MM.1S (cell line): Measurements from ENCODE around the gene ESPN.

Source experiments
- DNase-seq: peaks from one replicate; pipeline ENCODE4 v3.0.0-alpha.2; 2015
- H2AFZ ChIP-seq: fragments of 300-600 bp; sonication (generic); 2 replicates; pipeline ENCODE4 v1.6.0; 2016; ENCODE audit warnings: antibody characterized with exemption, low read length
- H3F3A ChIP-seq: fragments of 300-600 bp; sonication (generic); 2 replicates; pipeline ENCODE4 v1.6.1; 2016; ENCODE audit warnings: mild to moderate bottlenecking, antibody characterized with exemption, low read length, moderate library complexity, mixed read lengths; ENCODE audit not compliant: insufficient read depth
- H3K27ac ChIP-seq: fragments of 300-600 bp; sonication (generic); 2 replicates; pipeline ENCODE4 v1.5.1; 2016; ENCODE audit warnings: mild to moderate bottlenecking, low read length
- H3K27me3 ChIP-seq: fragments of 300-600 bp; sonication (generic); replicated peaks from 2 replicates; pipeline ENCODE4 v1.6.0; 2016; ENCODE audit warnings: low read length; ENCODE audit not compliant: insufficient read depth
- H3K36me3 ChIP-seq: fragments of 300-600 bp; sonication (generic); replicated peaks from 2 replicates; pipeline ENCODE4 v1.6.1; 2016; ENCODE audit warnings: mild to moderate bottlenecking, low read length, mixed read lengths; ENCODE audit not compliant: insufficient read depth
- H3K4me1 ChIP-seq: fragments of 300-600 bp; sonication (generic); 2 replicates; pipeline ENCODE4 v1.6.1; 2016; ENCODE audit warnings: low read length, mixed read lengths
- H3K4me2 ChIP-seq: fragments of 300-600 bp; sonication (generic); 2 replicates; pipeline ENCODE4 v1.6.0; 2016; ENCODE audit warnings: low read depth, low read length
- H3K4me3 ChIP-seq: fragments of 300-600 bp; sonication (generic); 2 replicates; pipeline ENCODE4 v1.5.1; 2016; ENCODE audit warnings: low read length, mixed read lengths
- H3K79me2 ChIP-seq: fragments of 300-600 bp; sonication (generic); 2 replicates; pipeline ENCODE4 v1.6.1; 2016; ENCODE audit warnings: mixed run types, low read length, mixed read lengths
- H3K9ac ChIP-seq: fragments of 300-600 bp; sonication (generic); 2 replicates; pipeline ENCODE4 v1.6.1; 2016; ENCODE audit warnings: low read length, mixed read lengths
- H3K9me2 ChIP-seq: fragments of 300-600 bp; sonication (generic); replicated peaks from 2 replicates; pipeline ENCODE4 v1.6.1; 2016; ENCODE audit warnings: mild to moderate bottlenecking, low read length, mixed read lengths; ENCODE audit not compliant: insufficient read depth
- H3K9me3 ChIP-seq: fragments of 300-600 bp; sonication (generic); replicated peaks from 2 replicates; pipeline ENCODE4 v1.6.1; 2016; ENCODE audit warnings: mild to moderate bottlenecking, low read length, mixed read lengths; ENCODE audit not compliant: insufficient read depth
- H4K20me1 ChIP-seq: fragments of 300-600 bp; sonication (generic); 2 replicates; pipeline ENCODE4 v1.6.1; 2016; ENCODE audit warnings: mild to moderate bottlenecking, low read length, moderate library complexity, mixed read lengths; ENCODE audit not compliant: insufficient read depth
- EZH2 ChIP-seq: fragments of 300-600 bp; sonication (generic); optimal IDR thresholded peaks from 2 replicates; pipeline ENCODE3; 2017; ENCODE audit warnings: low read depth, mild to moderate bottlenecking, antibody characterized with exemption, low read length, mixed read lengths
- EZH2phosphoT487 ChIP-seq: fragments of 300-600 bp; sonication (generic); IDR thresholded peaks from 2 replicates; pipeline ENCODE4 v1.6.1; 2018; ENCODE audit warnings: antibody characterized with exemption, low read length
- TF ChIP-seq, protein P1 (sequence below): fragments of 300-600 bp; sonication (generic); IDR thresholded peaks from 2 replicates; pipeline ENCODE4 v1.5.1; 2016; ENCODE audit warnings: antibody characterized with exemption, low read length, mixed read lengths

Gene ESPN

GRCh38 chr1:6487804-6488484, 63.4 kb downstream of the ESPN start:
- no peaks in the 10 kb centered on the region for H3F3A ChIP-seq
- DNase-seq: no peak
- peaks cover 40% of the 10 kb centered on the region for H3K27me3 ChIP-seq
- no peak overlapping the region for H3K27ac ChIP-seq
- H3K9ac ChIP-seq: no peak overlapping the region
- no peak overlapping the region for H3K4me3 ChIP-seq
- H3K9me3 ChIP-seq: no peaks in the 10 kb centered on the region
- no peaks in the 10 kb centered on the region for H3K36me3 ChIP-seq
- TF ChIP-seq EZH2phosphoT487: no peak
- no peak for TF ChIP-seq EZH2
- TF ChIP-seq, protein P1, sequence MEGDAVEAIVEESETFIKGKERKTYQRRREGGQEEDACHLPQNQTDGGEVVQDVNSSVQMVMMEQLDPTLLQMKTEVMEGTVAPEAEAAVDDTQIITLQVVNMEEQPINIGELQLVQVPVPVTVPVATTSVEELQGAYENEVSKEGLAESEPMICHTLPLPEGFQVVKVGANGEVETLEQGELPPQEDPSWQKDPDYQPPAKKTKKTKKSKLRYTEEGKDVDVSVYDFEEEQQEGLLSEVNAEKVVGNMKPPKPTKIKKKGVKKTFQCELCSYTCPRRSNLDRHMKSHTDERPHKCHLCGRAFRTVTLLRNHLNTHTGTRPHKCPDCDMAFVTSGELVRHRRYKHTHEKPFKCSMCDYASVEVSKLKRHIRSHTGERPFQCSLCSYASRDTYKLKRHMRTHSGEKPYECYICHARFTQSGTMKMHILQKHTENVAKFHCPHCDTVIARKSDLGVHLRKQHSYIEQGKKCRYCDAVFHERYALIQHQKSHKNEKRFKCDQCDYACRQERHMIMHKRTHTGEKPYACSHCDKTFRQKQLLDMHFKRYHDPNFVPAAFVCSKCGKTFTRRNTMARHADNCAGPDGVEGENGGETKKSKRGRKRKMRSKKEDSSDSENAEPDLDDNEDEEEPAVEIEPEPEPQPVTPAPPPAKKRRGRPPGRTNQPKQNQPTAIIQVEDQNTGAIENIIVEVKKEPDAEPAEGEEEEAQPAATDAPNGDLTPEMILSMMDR: no peak
- H3K79me2 ChIP-seq: no peaks in the 10 kb centered on the region
- no peaks in the 10 kb centered on the region for H3K9me2 ChIP-seq
- peaks cover 3% of the 10 kb centered on the region; the same call in 1 of the 2 replicates for H3K4me1 ChIP-seq
- no peak overlapping the region for H3K4me2 ChIP-seq
- H2AFZ ChIP-seq: no peak overlapping the region
- no peaks in the 10 kb centered on the region for H4K20me1 ChIP-seq

DNA sequence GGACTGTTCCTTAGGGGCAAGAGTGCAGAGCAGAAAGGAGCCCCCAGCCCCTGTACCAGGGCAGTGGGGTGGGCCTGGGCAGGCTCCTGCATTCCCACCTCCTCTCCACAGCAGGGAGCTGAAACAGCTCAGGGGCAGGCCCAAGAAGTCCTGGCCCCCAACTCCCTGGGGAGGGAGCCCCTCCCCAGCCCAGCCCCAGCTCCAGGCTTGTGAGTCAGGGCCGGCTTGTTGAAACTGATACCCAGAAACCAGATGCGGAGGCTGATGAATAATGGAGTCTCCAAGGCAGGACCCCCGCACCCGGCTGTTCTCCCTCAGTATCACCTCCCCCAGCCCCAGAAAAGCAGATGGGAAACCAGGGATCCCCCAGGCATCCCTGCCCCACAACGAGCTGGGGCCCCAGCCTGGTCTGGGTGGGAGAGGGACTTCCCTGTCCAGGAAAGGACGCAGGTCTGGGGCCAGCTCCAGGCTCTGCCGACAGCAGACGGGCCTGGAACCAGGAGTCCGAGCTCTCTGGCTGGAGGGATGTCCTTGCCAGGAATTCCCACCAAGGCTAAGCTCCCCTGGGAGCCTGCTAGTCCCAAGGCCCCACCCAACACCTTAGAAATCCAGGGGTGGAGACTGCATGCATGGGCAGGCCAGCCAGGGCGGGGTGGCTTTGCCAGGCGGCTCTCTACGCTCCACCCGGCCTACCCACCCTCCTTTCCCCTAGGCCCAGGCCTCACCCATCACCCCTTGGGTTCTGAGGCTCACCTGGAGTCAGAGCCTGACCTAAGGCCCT, 64.2 kb downstream of the ESPN start:
- H3K9me2 ChIP-seq: no peaks in the 10 kb centered on the region
- no peak for DNase-seq
- no peak for TF ChIP-seq EZH2
- TF ChIP-seq, protein P1: no peak
- H3F3A ChIP-seq: no peaks in the 10 kb centered on the region
- H3K27ac ChIP-seq: no peak overlapping the region
- H3K36me3 ChIP-seq: no peaks in the 10 kb centered on the region
- no peaks in the 10 kb centered on the region for H3K79me2 ChIP-seq
- peaks cover 31% of the 10 kb centered on the region for H3K27me3 ChIP-seq
- no peak overlapping the region for H3K4me3 ChIP-seq
- H3K4me1 ChIP-seq: peaks cover 3% of the 10 kb centered on the region; the same call in 1 of the 2 replicates
- no peak overlapping the region for H2AFZ ChIP-seq
- no peaks in the 10 kb centered on the region for H3K9me3 ChIP-seq
- H3K4me2 ChIP-seq: no peak overlapping the region
- no peak overlapping the region for H3K9ac ChIP-seq
- H4K20me1 ChIP-seq: no peaks in the 10 kb centered on the region

GRCh38 chr1:6489383-6489765, 64.8 kb downstream of the ESPN start:
- Histone ChIP-seq H3K9me3 (no peaks in the 10 kb centered on the region), H3K27me3 (peaks cover 26% of the 10 kb centered on the region), H3K9me2 (no peaks in the 10 kb centered on the region), H3K4me2 (no peak overlapping the region), H4K20me1 (no peaks in the 10 kb centered on the region), H3K27ac (no peak overlapping the region), H3K4me1 (peaks cover 3% of the 10 kb centered on the region; the same call in 1 of the 2 replicates), H3F3A (no peaks in the 10 kb centered on the region), H3K36me3 (no peaks in the 10 kb centered on the region), H3K4me3 (no peak overlapping the region), H2AFZ (no peak overlapping the region), H3K79me2 (no peaks in the 10 kb centered on the region), H3K9ac (no peak overlapping the region)
- DNase-seq: no peak
- TF ChIP-seq, protein P1: no peak
- TF ChIP-seq EZH2 (no peak), EZH2phosphoT487 (no peak)
